ENCODE data around the gene ZBTB7C. TPM values are rescaled to one million over a fixed set of nuclear protein-coding genes. Genes with fewer than 3 reads are reported as not detected.

Gene ZBTB7C
- polyA plus RNA-seq, 1 of the 3 experiments (the other 2 are of a cell fraction) = 0.05 TPM

DNA sequence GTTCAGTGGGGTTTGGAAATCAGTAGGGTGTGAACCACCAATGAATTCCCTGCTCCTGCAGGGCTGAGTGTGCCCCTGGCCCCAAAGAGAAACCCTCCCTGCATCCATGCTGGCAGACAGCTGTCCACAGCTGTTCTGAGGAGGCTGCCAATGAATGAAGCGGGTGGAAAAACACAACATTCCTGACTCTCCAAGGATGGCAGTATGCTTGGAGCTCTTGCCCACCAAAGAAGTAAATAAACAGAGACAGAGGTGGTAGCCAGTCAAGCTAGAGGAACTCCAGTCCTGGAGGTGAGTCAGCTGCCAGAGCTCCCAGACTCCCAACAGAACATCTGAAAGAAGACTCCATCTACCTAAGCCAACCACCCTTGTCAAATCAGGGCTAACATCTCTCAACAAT is 6.2 kb downstream of the ZBTB7C start:
- H3K4me1 ChIP-seq (ENCODE audit: control insufficient read depth in 1 of 2, insufficient read depth in 2 of 2, low read depth in 1 of 2, low read length in 1 of 2) = peaks cover 0 to 34% of the 10 kb centered on the region in 2 experiments; a peak in 2 of 4 replicates
- H3K4me2 ChIP-seq = no peak overlapping the region
- no peaks in the 10 kb centered on the region for H4K20me1 ChIP-seq (ENCODE audit: insufficient read depth)
- CTCF ChIA-PET = interaction anchor here (0.8 kb wide), 1 partner anchor 11 kb away, joined by 3 read pairs; no protein-coding TSS in a partner anchor
- no peaks in the 10 kb centered on the region for H3K79me2 ChIP-seq (ENCODE audit: insufficient read depth)
- no peaks in the 10 kb centered on the region for H3K36me3 ChIP-seq (replicated peaks in 1 of 2; ENCODE audit: control insufficient read depth in 1 of 2, insufficient read depth in 2 of 2, low read length in 1 of 2)
- WGBS (ENCODE audit: low lambda C conversion rate) = 79% methylated on average over 1 of the region's 1 CpG
- no peaks in the 10 kb centered on the region for H3F3A ChIP-seq (replicated peaks; ENCODE audit: insufficient read depth)
- no peak for DNase-seq
- no peak overlapping the region for H3K4me3 ChIP-seq (ENCODE audit: low read depth in 2 of 2, low read length in 1 of 2)
- H3K27me3 ChIP-seq (ENCODE audit: insufficient read depth) = peaks cover 19% of the 10 kb centered on the region
- no peaks in the 10 kb centered on the region for H3K9me3 ChIP-seq
- no peaks in the 10 kb centered on the region for H3K9me2 ChIP-seq
- TF ChIP-seq MEF2A (IDR thresholded peaks at IDR 0.05; ENCODE audit: borderline replicate concordance, low read depth) (no peak), EZH2phosphoT487 (IDR thresholded peaks at IDR 0.05; ENCODE audit: borderline replicate concordance, low read depth) (no peak), FOXM1 (IDR thresholded peaks at IDR 0.05; ENCODE audit: low read depth) (no peak), IRF3 (IDR thresholded peaks at IDR 0.05; ENCODE audit: low read depth, low read length) (no peak), ELF1 (IDR thresholded peaks at IDR 0.05) (no peak), SMC3 (IDR thresholded peaks at IDR 0.05; ENCODE audit: low read depth, low read length) (no peak), YY1 (IDR thresholded peaks at IDR 0.05; ENCODE audit: low read depth) (no peak), CHD2 (IDR thresholded peaks at IDR 0.05; ENCODE audit: low read length, partially characterized antibody) (no peak), FOXJ3 (CRISPR knock-in tag; IDR thresholded peaks at IDR 0.05) (no peak)
- TF ChIP-seq, protein P1, sequence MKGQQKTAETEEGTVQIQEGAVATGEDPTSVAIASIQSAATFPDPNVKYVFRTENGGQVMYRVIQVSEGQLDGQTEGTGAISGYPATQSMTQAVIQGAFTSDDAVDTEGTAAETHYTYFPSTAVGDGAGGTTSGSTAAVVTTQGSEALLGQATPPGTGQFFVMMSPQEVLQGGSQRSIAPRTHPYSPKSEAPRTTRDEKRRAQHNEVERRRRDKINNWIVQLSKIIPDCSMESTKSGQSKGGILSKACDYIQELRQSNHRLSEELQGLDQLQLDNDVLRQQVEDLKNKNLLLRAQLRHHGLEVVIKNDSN (IDR thresholded peaks at IDR 0.05; ENCODE audit: borderline replicate concordance, low read depth) = no peak
- TF ChIP-seq, protein P2, sequence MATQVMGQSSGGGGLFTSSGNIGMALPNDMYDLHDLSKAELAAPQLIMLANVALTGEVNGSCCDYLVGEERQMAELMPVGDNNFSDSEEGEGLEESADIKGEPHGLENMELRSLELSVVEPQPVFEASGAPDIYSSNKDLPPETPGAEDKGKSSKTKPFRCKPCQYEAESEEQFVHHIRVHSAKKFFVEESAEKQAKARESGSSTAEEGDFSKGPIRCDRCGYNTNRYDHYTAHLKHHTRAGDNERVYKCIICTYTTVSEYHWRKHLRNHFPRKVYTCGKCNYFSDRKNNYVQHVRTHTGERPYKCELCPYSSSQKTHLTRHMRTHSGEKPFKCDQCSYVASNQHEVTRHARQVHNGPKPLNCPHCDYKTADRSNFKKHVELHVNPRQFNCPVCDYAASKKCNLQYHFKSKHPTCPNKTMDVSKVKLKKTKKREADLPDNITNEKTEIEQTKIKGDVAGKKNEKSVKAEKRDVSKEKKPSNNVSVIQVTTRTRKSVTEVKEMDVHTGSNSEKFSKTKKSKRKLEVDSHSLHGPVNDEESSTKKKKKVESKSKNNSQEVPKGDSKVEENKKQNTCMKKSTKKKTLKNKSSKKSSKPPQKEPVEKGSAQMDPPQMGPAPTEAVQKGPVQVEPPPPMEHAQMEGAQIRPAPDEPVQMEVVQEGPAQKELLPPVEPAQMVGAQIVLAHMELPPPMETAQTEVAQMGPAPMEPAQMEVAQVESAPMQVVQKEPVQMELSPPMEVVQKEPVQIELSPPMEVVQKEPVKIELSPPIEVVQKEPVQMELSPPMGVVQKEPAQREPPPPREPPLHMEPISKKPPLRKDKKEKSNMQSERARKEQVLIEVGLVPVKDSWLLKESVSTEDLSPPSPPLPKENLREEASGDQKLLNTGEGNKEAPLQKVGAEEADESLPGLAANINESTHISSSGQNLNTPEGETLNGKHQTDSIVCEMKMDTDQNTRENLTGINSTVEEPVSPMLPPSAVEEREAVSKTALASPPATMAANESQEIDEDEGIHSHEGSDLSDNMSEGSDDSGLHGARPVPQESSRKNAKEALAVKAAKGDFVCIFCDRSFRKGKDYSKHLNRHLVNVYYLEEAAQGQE (IDR thresholded peaks at IDR 0.05; ENCODE audit: low read depth, low read length) = no peak
- H3K27ac ChIP-seq (ENCODE audit: low read depth in 2 of 2, low read length in 1 of 2) = no peak overlapping the region
- no peak overlapping the region for H3K9ac ChIP-seq
- no peak overlapping the region for H2AFZ ChIP-seq (ENCODE audit: low read depth)
- POLR2A ChIA-PET = no interaction called here

Measured in SK-N-SH (cell line).